ENCODE measurements around the gene LILRA5.
"Not testable (repeated sequence)": the region's sequence is repeated elsewhere in the genome, so short reads cannot be mapped to it uniquely, and the experiment has no call there.

The LILRA5 gene

DNA sequence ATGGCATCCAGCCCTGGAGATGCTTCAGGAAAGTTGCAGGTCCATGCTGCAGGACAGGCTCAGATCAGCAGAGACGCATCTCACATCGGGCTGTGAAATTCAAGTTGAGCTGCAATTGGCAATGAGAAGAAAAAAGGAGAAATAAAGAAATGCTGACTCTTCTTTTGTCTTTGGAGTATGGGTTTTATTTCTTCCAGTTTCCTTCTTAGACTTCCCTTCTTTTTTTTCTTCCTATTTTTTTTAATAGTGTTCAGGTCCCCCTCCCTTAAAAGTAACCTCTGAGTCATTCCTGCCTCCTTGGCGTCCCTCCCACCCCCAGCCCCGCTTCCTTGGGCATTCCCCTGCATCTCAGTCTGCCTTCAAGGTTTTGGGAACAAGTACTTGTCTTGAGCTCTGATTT lies 41.4 kb downstream of the LILRA5 start:
- not testable (repeated sequence) for DNase-seq

DNA sequence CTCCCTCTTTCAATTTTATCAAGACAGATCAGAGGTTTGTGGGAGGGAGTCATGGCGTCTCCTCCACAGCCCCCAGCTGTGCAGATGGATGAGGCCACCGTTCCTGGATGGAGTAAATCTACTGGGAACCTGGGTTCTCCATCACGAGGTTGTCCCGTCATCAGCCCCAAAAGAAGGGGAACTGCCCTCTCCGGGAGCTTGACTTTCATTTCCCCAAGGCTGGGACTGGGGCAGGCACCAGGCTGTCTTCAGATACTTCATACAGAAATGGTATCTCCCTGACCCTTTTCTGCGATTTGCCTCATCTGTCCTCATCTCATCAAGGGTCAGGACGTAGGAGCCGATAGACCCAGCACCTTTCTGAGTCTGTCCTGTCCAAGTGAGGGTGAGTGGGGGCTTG lies 41.9 kb downstream of the LILRA5 start:
- no peak for DNase-seq

DNA sequence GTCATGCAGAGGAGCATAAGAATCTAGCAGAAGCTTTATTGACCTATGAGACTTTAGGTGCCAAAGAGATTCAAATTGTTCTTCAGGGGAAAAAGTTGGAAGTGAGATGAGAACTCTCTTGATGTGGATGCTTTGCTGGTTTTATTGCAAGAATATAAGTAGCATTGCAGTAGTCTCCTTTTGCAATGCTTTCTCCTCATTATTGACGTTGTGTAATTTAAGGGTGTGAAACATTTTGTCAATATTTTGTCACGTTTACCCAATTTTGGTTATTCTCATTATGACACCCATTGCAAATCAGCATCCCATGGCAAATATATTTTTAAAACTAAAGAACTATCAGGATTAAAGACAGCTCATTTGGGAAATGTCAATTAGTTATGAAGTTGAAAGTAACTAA lies 44.0 kb downstream of the LILRA5 start:
- no peak for DNase-seq

DNA sequence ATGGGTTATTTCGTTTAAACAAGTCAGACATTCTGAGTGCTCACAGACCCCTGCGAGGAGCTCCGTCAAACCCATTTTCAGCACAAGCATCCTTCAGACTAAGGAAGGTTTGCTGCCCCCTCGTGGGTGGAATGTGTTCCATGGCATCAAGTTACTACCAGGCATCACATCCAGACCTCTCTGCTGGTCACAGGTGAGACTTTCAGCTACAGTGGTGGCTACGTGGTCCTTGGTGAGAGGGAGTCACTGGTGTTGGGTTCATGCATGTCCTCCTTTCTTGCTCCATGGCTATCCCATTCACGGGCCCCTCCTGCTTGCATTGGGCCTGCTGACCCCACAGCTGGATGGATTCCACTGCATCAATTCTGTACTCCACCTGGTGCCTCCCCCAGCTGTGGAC lies 46.8 kb downstream of the LILRA5 start:
- DNase-seq = peak; percentile 46

DNA sequence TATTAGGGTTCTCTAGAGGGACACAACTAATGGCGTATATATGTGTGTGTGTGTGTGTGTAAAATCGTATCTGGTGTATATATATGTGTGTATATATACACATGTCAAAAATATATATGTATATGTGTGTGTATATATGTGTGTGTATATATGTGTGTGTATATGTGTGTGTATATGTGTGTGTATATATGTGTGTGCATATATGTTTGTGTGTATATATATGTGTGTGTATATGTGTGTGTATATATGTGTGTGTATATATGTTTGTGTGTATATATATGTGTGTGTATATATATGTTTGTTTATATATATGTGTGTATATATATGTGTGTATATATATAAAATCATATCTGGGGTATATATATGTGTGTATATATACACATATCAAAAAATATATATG lies 50.5 kb downstream of the LILRA5 start:
- no peak for DNase-seq

DNA sequence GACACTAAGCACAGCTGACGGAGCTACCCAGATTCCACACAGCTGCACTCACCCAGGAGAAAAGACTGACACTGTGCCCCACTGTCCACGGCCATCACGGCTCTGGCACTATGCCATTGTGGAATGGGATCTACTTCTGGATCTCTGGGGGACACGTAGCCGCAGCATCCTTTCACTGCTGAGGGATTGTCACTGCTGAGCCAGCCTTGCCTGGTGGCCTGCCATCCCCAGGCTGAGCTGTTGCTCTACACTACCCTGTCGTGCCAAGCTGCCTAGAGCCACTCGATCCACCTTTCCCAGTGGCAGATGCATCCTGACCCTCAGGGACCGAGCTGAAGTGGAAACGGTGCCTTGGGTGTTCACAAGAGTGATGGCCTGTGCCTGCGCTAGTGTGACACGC lies 50.9 kb downstream of the LILRA5 start:
- no peak for DNase-seq

DNA sequence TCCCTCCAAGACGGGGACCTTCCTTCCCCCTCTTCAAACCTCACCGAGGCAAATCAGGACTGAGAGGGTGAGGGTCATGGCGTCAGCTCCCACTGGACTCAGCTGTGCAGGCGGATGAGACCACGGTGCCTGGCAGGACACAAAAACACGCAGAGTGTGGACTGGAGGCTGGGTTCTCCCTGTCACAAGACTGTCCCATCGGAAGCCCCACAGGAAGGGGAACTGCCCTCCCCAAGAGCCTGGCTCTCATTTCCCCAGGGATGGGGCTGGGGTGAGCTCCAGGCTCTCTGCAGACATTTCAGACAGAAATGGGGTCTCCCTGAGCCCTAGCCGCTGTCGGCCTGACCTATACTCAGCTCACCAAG lies 55.9 kb downstream of the LILRA5 start, which contains the start of gene LILRB5:
Gene LILRB5, minus strand, starts transcription at position 158 of the 365 bp plus-strand sequence. Its CDS starts 80 bp downstream, at position 78.
- no peak for DNase-seq

All from T-helper 9 cell (primary cell).